Measurements from ENCODE around the gene CPA1. TPM values are rescaled to one million over a fixed set of nuclear protein-coding genes. Genes with fewer than 3 reads are reported as not detected.

The CPA1 gene
- total RNA-seq, 1 experiment from 2014 or later, result not detected

GRCh38 chr7:130350945-130351790 is 29.1 kb upstream of the CPA1 start:
- Histone ChIP-seq H3K27ac (ENCODE audit: low read length) (no peak overlapping the region), H3K4me3 (ENCODE audit: low read length) (no peak overlapping the region), H4K20me1 (ENCODE audit: insufficient read depth, low read depth, low read length) (no peaks in the 10 kb centered on the region), H2AFZ (ENCODE audit: low read length) (no peak overlapping the region), H3K36me3 (ENCODE audit: insufficient read depth, low read length) (no peaks in the 10 kb centered on the region), H3K27me3 (ENCODE audit: low read length) (no peaks in the 10 kb centered on the region), H3K4me2 (ENCODE audit: low read depth, low read length, poor library complexity, severe bottlenecking) (no peak overlapping the region), H3K9me3 (ENCODE audit: low read length) (no peaks in the 10 kb centered on the region), H3K9me2 (replicated peaks; ENCODE audit: insufficient read depth, low read length) (no peaks in the 10 kb centered on the region), H3K9ac (ENCODE audit: low read length) (no peak overlapping the region), H3K79me2 (ENCODE audit: low read length) (no peaks in the 10 kb centered on the region), H3K4me1 (ENCODE audit: low read length) (no peaks in the 10 kb centered on the region)
- DNase-seq, result no peak

DNA sequence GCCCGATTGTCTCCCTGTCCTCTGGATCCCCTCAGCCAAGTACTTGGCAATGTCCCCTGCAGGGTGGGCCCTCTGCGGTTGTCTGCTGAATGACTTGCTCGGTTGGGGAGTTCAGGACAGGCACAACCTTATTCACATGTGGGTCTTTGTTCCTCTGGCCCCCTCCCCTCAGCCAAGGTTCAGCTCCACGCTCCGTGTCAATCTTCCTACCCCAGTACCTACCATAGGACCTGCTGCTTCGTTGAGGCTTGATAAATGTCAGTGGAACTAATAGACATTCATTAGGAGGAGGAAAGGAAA is 28.6 kb upstream of the CPA1 start:
- Histone ChIP-seq H3K27ac (ENCODE audit: low read length) (no peak overlapping the region), H3K9me2 (replicated peaks; ENCODE audit: insufficient read depth, low read length) (no peaks in the 10 kb centered on the region), H3K36me3 (ENCODE audit: insufficient read depth, low read length) (no peaks in the 10 kb centered on the region), H3K4me1 (ENCODE audit: low read length) (no peaks in the 10 kb centered on the region), H3K4me2 (ENCODE audit: low read depth, low read length, poor library complexity, severe bottlenecking) (no peak overlapping the region), H3K4me3 (ENCODE audit: low read length) (no peak overlapping the region), H3K27me3 (ENCODE audit: low read length) (no peaks in the 10 kb centered on the region), H4K20me1 (ENCODE audit: insufficient read depth, low read depth, low read length) (no peaks in the 10 kb centered on the region), H3K79me2 (ENCODE audit: low read length) (no peaks in the 10 kb centered on the region), H2AFZ (ENCODE audit: low read length) (no peak overlapping the region), H3K9me3 (ENCODE audit: low read length) (no peaks in the 10 kb centered on the region), H3K9ac (ENCODE audit: low read length) (no peak overlapping the region)
- no peak for DNase-seq

DNA sequence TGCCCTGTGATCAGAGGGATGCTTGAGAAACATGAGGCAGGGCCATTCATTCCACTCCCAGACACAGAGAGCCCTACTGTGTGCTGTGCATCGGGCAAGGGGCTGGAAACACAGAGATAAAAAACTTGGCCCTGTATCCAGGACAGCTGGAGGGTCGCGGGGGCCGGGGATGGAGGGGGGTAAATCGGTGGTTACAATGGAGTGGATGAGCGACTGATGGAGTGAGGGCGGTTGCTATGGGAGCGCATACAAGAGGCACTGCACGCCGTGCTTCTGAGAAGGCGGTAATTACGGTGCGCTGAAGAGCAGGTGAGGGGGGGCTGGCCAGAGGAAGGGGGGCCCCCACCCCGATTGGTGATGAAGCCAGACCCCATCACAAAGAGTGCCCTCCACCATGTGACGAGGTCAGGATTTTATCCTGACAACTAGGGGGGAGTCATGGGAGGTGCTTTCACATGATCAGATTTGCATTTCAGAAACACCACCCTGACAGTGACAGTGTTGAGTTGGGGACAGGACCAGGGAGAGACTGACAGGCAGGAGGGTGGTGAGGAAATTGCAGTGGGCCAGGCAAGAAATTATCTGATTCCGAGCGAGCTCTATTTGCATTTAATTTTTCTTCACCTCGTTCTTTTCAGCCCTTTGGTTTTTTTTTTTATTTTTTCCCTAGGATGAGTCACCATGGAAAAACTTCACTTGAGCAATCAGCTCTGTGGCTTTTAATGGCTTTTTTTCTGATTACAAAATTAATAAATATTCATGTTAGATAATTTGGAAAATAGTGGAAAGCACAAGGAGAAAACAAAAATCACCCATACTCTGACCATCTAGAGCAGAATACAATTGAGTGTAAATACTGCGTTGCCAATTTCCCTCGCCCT is 27.9 kb upstream of the CPA1 start:
- no peak overlapping the region for H3K4me3 ChIP-seq (ENCODE audit: low read length)
- no peaks in the 10 kb centered on the region for H4K20me1 ChIP-seq (ENCODE audit: insufficient read depth, low read depth, low read length)
- no peaks in the 10 kb centered on the region for H3K9me3 ChIP-seq (ENCODE audit: low read length)
- H2AFZ ChIP-seq (ENCODE audit: low read length), result no peak overlapping the region
- H3K36me3 ChIP-seq (ENCODE audit: insufficient read depth, low read length), result no peaks in the 10 kb centered on the region
- no peak overlapping the region for H3K9ac ChIP-seq (ENCODE audit: low read length)
- no peak overlapping the region for H3K27ac ChIP-seq (ENCODE audit: low read length)
- no peaks in the 10 kb centered on the region for H3K27me3 ChIP-seq (ENCODE audit: low read length)
- no peaks in the 10 kb centered on the region for H3K4me1 ChIP-seq (ENCODE audit: low read length)
- no peaks in the 10 kb centered on the region for H3K9me2 ChIP-seq (replicated peaks; ENCODE audit: insufficient read depth, low read length)
- no peak overlapping the region for H3K4me2 ChIP-seq (ENCODE audit: low read depth, low read length, poor library complexity, severe bottlenecking)
- H3K79me2 ChIP-seq (ENCODE audit: low read length), result no peaks in the 10 kb centered on the region
- DNase-seq, result no peak

- no peak overlapping the region for H3K4me3 ChIP-seq (ENCODE audit: low read length)
- no peak for DNase-seq
- no peak overlapping the region for H3K27ac ChIP-seq (ENCODE audit: low read length)
- no peaks in the 10 kb centered on the region for H3K9me3 ChIP-seq (ENCODE audit: low read length)
- no peaks in the 10 kb centered on the region for H4K20me1 ChIP-seq (ENCODE audit: insufficient read depth, low read depth, low read length)
- H2AFZ ChIP-seq (ENCODE audit: low read length), result no peak overlapping the region
- no peaks in the 10 kb centered on the region for H3K36me3 ChIP-seq (ENCODE audit: insufficient read depth, low read length)
- H3K9ac ChIP-seq (ENCODE audit: low read length), result no peak overlapping the region
- no peaks in the 10 kb centered on the region for H3K27me3 ChIP-seq (ENCODE audit: low read length)
- H3K9me2 ChIP-seq (replicated peaks; ENCODE audit: insufficient read depth, low read length), result no peaks in the 10 kb centered on the region
- H3K4me2 ChIP-seq (ENCODE audit: low read depth, low read length, poor library complexity, severe bottlenecking), result no peak overlapping the region
- H3K4me1 ChIP-seq (ENCODE audit: low read length), result no peaks in the 10 kb centered on the region
- no peaks in the 10 kb centered on the region for H3K79me2 ChIP-seq (ENCODE audit: low read length)
Measured at GRCh38 chr7:130353196-130353595, 27.1 kb upstream of the CPA1 start.

DNA sequence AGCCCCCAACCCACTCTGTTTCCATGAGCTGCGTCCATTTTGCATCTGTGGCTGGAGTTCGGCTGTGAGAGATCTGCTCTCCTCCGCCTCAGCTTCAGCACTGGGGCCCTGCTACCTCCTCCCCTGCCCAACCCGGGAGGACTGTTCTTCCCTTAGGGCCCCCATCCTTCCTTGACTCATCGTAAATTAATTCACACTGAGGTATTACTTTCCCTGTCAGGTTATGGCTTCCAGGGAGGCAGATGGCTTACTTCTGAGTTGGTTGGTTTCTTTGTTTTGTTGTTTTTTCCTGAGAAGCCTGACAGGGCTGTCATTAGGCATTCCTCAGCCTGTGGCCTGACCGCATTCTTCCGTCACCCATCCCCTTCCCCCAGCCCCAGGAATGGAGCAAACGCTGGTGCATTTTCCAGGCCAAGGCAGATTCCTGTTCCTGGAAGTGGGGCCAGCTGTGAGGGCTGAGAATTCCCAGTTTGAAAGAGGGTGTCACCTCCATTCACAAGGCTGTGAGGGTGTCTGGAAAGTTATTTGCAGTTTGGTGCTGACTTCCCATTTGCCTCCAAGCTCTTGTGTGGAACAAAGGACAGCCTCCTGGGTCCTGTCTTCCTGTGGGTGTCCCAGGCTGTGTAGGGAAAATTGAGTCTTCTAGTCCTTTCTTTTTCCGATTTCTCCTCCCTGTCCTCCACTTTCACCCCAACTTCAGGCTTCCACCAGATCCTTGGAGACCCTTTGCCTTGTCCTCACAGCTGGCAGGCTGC is 24.0 kb upstream of the CPA1 start:
- H3K9me3 ChIP-seq (ENCODE audit: low read length), result no peaks in the 10 kb centered on the region
- peaks cover 3% of the 10 kb centered on the region; the same call in 1 of the 2 replicates for H3K27me3 ChIP-seq (ENCODE audit: low read length)
- H3K27ac ChIP-seq (ENCODE audit: low read length), result no peak overlapping the region
- no peaks in the 10 kb centered on the region for H4K20me1 ChIP-seq (ENCODE audit: insufficient read depth, low read depth, low read length)
- no peak overlapping the region for H3K4me2 ChIP-seq (ENCODE audit: low read depth, low read length, poor library complexity, severe bottlenecking)
- no peak overlapping the region for H3K4me3 ChIP-seq (ENCODE audit: low read length)
- H3K4me1 ChIP-seq (ENCODE audit: low read length), result no peaks in the 10 kb centered on the region
- no peaks in the 10 kb centered on the region for H3K9me2 ChIP-seq (replicated peaks; ENCODE audit: insufficient read depth, low read length)
- no peak for DNase-seq
- H3K79me2 ChIP-seq (ENCODE audit: low read length), result no peaks in the 10 kb centered on the region
- no peak overlapping the region for H2AFZ ChIP-seq (ENCODE audit: low read length)
- H3K9ac ChIP-seq (ENCODE audit: low read length), result no peak overlapping the region
- no peaks in the 10 kb centered on the region for H3K36me3 ChIP-seq (ENCODE audit: insufficient read depth, low read length)

DNA sequence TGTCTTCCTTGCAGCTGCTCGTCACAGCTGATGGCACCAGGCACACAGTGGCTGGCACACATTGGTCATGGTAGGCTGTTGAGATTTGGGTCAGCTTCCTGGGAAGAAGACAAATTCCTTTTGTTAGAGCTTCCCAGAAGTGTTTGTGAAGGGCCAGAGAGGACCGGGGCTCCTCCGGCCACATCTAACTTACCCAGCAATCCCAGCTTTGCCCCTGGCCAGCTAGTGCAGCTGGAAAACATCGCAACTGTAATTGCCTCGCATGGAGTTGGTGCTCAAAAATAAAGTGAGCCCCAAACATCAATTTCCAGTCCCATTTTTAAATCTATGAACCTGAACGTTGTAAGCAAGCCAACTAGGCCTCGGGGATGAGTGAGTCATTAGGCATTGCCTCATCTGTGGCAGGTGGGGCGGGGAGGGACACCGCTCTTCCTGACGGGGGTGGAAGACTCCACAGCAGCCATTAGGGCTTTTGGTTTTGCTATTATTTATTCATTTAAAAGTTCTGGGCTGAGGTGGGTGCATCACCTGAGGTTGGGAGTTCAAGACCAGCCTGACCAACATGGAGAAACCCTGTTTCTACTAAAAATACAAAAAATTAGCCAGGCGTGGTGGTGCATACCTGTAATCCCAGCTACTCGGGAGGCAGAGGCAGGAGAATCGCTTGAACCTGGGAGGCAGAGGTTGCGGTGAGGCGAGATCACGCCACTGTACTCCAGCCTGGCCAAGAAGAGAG is 23.2 kb upstream of the CPA1 start:
- Histone ChIP-seq H3K36me3 (ENCODE audit: insufficient read depth, low read length) (no peaks in the 10 kb centered on the region), H3K4me2 (ENCODE audit: low read depth, low read length, poor library complexity, severe bottlenecking) (no peak overlapping the region), H3K9me2 (replicated peaks; ENCODE audit: insufficient read depth, low read length) (no peaks in the 10 kb centered on the region), H3K79me2 (ENCODE audit: low read length) (no peaks in the 10 kb centered on the region), H3K9me3 (ENCODE audit: low read length) (no peaks in the 10 kb centered on the region), H3K27ac (ENCODE audit: low read length) (no peak overlapping the region), H3K4me3 (ENCODE audit: low read length) (no peak overlapping the region), H3K27me3 (ENCODE audit: low read length) (peaks cover 3% of the 10 kb centered on the region; the same call in 1 of the 2 replicates), H2AFZ (ENCODE audit: low read length) (no peak overlapping the region), H3K4me1 (ENCODE audit: low read length) (no peaks in the 10 kb centered on the region), H3K9ac (ENCODE audit: low read length) (no peak overlapping the region), H4K20me1 (ENCODE audit: insufficient read depth, low read depth, low read length) (no peaks in the 10 kb centered on the region)
- DNase-seq, result no peak

GRCh38 chr7:130358471-130358870 is 21.8 kb upstream of the CPA1 start:
- no peak overlapping the region for H3K4me3 ChIP-seq (ENCODE audit: low read length)
- no peaks in the 10 kb centered on the region for H4K20me1 ChIP-seq (ENCODE audit: insufficient read depth, low read depth, low read length)
- DNase-seq, result no peak

More at GRCh38 chr7:130358471-130358870, 21.8 kb upstream of the CPA1 start:
- H3K9me3 ChIP-seq (ENCODE audit: low read length), result no peaks in the 10 kb centered on the region
- no peak overlapping the region for H3K9ac ChIP-seq (ENCODE audit: low read length)
- no peak overlapping the region for H3K27ac ChIP-seq (ENCODE audit: low read length)
- peaks cover 3% of the 10 kb centered on the region; the same call in 1 of the 2 replicates for H3K27me3 ChIP-seq (ENCODE audit: low read length)
- no peak overlapping the region for H3K4me2 ChIP-seq (ENCODE audit: low read depth, low read length, poor library complexity, severe bottlenecking)
- no peaks in the 10 kb centered on the region for H3K4me1 ChIP-seq (ENCODE audit: low read length)
- H3K79me2 ChIP-seq (ENCODE audit: low read length), result no peaks in the 10 kb centered on the region
- H3K9me2 ChIP-seq (replicated peaks; ENCODE audit: insufficient read depth, low read length), result no peaks in the 10 kb centered on the region
- H2AFZ ChIP-seq (ENCODE audit: low read length), result no peak overlapping the region
- no peaks in the 10 kb centered on the region for H3K36me3 ChIP-seq (ENCODE audit: insufficient read depth, low read length)
